Activated CD4-positive, alpha-beta T cell treated with anti-CD3 and anti-CD28 coated beads, Interleukin-2, amount 50 U/mL, for 24 hours (primary cell): ENCODE measurements around the gene TBK1.
"Not testable (repeated sequence)": the region's sequence is repeated elsewhere in the genome, so short reads cannot be mapped to it uniquely, and the experiment has no call there.

ENCODE experiments used
- DNase-seq, 2 donors: peaks; one replicate each; pipeline ENCODE4 v3.0.0-alpha.2; 2020; ENCODE audit warnings: low read depth in 1 of 2, low spot score in 1 of 2

The TBK1 gene

GRCh38 chr12:64494998-64495729, 43.2 kb downstream of the TBK1 start:
- no peak for DNase-seq

DNA sequence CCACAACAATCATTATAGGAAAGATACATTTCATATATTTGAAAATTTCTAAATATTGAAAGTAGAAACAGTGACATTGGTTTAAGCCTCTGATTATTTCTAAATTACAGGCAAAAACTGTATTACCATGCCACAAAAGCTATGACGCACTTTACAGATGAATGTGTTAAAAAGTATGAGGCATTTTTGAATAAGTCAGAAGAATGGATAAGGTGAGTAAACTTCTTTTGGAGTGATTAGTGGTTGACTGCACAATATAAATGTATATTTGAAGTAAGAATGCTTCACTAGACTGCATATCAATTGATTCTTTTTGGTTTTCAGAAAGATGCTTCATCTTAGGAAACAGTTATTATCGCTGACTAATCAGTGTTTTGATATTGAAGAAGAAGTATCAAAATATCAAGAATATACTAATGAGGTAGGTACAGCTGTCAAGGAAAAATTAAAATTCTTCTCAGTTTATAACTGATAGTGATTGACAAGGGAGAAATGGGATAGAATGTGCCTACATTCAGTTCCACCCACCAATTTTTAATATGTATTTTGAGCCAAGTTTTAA, 45.0 kb downstream of the TBK1 start:
- no peak for DNase-seq

DNA sequence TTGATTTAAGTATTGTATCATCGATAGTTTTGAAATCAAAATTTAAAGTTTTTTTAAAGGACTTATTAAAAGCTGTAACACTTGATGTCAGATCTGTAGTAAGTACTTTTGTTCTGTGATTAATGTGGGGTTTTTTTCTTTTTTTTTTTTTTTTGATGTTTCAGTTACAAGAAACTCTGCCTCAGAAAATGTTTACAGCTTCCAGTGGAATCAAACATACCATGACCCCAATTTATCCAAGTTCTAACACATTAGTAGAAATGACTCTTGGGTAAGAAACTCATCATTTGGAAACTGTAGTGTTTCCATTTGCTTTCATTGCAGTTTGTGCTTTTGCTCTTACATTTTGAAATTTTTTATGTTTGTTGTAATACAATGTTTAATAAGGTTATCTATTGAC, 45.6 kb downstream of the TBK1 start:
- no peak for DNase-seq

- DNase-seq = no peak
Measured at GRCh38 chr12:64497903-64498302, 46.0 kb downstream of the TBK1 start.

DNA sequence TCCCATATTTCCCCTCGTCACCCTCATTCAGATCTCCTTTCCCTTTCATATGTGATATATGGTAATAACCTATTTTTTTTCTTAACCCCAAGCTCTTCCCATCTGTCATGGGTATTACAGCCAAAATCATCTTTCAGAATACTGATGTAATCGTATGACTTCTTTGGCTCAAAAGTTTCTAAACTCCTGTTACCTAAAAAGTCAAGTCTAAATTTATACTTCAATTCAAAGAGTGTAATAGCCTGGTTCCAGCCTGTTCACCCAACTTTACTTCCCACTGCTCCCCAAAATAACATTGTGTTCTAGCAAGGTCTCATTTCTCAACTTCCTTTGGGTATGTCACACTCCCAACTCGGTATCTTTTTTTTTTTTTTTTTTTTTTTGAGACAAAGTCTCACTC, 48.5 kb downstream of the TBK1 start:
- no peak for DNase-seq

GRCh38 chr12:64501486-64501885, 49.6 kb downstream of the TBK1 start:
- DNase-seq = no peak

DNA sequence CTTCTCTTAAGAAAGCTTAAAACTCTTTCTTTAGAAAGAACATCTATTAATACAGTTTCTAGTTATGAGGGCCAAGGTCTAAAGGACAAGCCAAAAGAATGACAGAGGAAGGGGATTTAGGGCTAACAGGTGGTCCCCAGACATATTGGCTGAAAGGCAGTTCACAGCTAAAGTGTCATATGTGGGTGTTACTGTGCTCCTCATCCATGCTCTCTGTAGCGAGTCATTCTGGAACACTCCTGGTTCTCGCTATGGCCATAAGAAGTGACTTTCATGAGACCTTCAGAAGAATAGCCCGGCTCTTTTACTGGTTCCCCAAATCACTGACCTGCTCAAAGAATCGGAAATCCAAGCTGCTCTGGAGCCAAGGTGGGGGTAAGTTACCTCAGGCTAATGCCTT, 55.0 kb downstream of the TBK1 start:
- DNase-seq = no peak

DNA sequence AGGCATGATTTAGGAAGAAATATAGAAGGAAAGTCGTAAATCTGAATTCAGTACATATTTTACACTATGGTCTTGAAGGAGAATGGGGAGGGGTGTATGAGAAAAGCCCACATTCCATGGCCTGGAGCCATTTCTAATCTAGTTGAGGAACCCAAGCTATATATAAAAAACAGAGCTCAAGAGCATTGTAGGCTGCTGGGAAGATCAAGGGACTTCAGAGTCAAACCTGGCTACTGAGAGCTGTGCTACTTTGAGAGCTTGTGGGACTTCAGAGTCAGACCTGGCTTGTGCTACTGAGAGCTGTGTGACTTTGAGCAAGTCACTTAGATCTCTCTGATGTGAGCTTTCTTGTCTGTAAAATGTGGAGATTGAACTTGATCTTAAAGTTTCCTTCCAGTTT, 58.7 kb downstream of the TBK1 start:
- DNase-seq = no peak

DNA sequence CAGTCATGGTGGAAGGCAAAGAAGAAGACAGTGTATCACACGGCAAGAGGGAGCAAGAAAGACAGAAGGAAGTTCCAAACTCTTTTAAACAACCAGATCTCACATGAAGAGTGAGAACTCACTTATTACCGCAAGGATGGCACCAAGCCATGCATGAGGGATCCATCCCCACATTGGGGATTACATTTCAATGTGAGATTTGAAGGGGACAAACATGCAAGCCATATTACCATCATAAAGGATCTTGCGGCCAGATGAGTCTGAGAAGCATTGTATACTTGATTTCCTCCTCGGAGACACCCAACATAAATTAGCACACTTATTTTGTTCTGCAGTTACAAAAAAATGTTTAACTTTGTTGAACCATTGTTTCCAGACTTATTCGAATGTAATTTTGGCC, 66.5 kb downstream of the TBK1 start:
- no peak for DNase-seq

GRCh38 chr12:64521833-64522232, 69.9 kb downstream of the TBK1 start:
- DNase-seq = no peak

DNA sequence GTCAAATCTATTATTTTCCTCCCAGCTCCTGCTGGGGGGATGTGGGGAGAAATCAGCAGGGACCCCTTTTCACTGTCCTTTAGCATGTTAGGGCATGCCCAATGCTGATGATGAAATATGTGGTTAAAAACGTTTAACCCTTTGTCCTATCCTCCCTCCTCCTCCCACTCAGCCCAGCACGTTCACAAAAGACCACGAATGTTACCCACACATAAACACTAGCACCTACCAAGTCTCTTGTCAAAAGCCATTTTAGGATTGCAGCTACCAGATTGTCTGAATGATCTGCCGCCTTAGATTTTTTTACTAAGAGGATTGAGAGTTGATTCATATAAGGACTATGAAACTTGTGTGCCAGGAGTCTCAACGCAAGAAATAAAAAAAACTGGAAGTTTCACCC, 70.4 kb downstream of the TBK1 start:
- DNase-seq = no peak

DNA sequence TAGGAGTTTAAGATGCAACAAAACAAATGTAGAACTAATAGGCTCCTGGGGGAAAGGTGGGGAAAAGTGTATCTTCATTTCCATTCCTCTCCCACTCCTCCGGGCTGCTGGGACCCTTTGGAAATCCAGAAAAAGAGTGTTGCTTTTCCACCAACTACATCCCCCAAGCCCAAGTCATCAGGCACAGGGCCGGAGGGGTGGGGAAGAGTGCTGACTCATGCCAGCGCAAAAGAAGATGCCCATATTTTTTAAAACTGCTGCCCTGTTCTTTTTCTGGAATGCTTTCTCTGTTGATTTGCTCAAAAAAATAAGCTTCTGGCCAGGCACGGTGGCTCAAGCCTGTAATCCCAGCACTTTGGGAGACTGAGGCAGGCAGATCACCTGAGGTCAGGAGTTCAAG, 70.9 kb downstream of the TBK1 start:
- DNase-seq = no peak

DNA sequence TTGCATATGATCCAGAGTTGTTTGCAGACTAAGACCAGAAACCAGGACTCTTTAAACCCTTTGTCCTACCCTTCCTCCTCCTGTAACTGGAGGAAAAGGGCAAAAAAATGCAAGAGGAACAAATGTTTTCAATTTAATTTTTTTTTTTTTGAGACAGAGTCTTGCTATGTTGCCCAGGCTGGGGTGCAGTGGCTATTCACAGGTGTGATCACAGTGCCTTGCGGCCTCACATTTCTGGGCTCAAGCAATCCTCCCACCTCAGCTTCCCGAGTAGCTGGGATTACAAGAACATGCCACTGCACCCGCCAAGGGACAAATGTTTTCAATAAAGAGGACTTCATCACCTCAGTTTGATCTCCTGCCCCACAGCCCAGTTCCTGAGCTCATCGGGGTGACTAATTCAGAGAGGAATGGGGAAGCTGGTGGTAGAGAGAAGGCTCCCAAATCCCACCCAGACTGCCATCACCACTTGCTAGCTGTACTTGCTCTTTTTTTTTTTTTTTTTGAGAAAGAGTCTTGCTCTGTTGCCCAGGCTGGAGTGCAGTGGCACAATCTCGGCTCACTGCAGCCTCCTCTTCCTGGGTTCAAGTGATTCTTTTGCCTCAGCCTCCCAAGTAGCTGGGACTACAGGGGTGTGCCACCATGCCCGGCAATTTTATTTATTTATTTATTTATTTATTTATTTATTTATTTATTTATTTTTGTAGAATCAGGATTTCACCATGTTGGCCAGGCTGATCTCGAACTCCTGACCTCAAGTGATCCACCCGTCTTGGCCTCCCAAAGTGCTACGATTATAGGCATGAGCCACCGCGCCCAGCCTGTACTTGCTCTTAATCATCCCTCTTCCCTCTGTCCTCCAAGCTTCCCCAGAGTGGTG, 71.9 kb downstream of the TBK1 start:
- DNase-seq = not testable (repeated sequence)

GRCh38 chr12:64525461-64526160, 73.7 kb downstream of the TBK1 start:
- no peak for DNase-seq

DNA sequence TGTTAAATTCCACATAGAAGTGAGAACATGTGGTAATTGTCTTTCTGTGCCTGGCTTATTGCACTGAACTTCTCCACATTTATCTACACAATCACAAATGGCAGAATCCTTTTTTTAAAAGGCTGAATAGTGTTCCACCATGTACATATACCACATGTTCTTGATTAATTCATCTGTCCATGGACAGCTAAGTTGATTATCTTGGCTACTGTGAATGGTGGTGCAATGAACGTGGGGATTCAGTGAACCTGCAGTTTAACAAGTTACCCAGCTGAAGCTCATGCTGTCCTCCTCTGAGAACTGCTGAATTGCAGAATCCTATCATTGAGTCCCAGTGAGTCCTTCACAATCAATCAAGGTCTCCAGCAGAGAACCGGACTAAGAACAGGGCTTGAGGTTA, 74.9 kb downstream of the TBK1 start:
- no peak for DNase-seq

GRCh38 chr12:64528616-64529015, 76.7 kb downstream of the TBK1 start:
- no peak for DNase-seq

- DNase-seq = no peak
Measured at GRCh38 chr12:64530566-64530965, 78.6 kb downstream of the TBK1 start.

GRCh38 chr12:64531665-64532334, 79.9 kb downstream of the TBK1 start:
- no peak for DNase-seq

DNA sequence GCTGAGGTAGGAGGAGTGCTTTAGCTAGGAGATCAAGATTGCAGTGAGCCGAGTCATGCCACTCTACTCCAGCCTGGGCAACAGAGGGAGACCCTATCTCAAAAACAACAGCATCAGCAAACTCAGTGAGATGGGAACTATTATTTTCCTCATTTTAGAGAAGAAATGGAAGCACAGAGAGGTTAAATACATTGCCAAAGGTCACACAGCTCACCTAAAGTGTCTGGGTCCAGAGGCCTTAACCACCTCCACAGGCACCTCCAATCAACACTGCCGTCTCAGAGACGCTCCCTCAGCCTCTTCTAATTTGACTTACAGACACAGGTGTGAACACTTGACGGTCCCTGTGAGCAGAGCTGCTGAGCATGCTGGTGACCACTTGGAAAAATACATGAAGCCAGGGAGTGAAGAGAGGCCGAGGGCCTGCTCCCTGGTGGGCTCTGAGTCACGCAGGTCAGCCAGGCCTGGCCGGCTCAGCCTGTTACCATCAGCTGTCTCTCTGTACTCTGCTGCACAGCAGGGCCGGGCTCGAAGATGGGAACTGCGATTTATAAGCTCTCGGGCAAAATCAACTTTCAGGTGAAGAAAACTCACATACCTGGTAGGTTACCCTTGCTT, 80.9 kb downstream of the TBK1 start:
- DNase-seq = no peak

DNA sequence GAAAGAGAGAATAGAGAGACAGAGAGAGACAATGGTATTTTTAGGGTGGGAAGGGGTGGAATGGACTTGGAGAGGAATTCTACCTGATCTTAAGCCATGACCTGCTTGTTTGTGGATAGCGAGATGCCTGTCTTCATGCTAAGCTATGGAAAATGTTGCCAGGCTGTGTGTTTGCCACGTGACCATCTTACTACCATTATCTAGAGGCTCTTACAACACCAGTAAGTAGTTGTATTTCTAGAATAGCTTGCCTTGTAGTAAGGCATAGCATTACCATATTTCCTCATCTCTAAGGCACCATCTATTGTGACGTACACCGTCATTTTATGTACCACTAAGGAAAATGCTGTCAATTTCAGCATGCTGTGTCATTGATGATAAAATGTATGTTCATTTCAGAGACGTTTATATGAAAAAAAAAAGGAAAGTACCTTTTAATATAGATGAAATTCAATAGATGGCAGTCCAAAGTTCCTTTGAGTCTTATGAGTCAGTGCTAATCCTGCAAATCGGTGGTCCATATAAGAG, 82.8 kb downstream of the TBK1 start:
- no peak for DNase-seq
